ENCODE results near the gene PCED1B. TPM values are rescaled to one million over a fixed set of nuclear protein-coding genes. Genes with fewer than 3 reads are reported as not detected.

Gene PCED1B
- total RNA-seq, 1 experiment from 2014 or later: 0.86 TPM

- POLR2A ChIA-PET: no interaction called here
- no peak overlapping the region for H3K9ac ChIP-seq (ENCODE audit: low read length)
- no peaks in the 10 kb centered on the region for H3K79me2 ChIP-seq (ENCODE audit: insufficient read depth, low read length)
- DNase-seq (ENCODE audit: low read depth, low spot score) (no peak), ATAC-seq (no peak)
- H3K4me2 ChIP-seq (ENCODE audit: low read length): no peak overlapping the region
- RAD21 ChIA-PET (ENCODE audit: low non-redundant PET in 1 of 2, low total read pairs in 2 of 2, uncharacterized antibody in 2 of 2, unreplicated experiment in 2 of 2): no interaction called here
- TF ChIP-seq POLR2A (IDR thresholded peaks at IDR 0.05; ENCODE audit: borderline replicate concordance, extremely low read depth, insufficient read depth, insufficient read length) (no peak), CBX3 (IDR thresholded peaks at IDR 0.05; ENCODE audit: low read depth) (no peak), SIN3A (IDR thresholded peaks at IDR 0.05; ENCODE audit: low read depth) (no peak), CEBPB (IDR thresholded peaks at IDR 0.05; ENCODE audit: low read depth) (no peak), EZH2 (IDR thresholded peaks at IDR 0.05) (no peak), ATF3 (IDR thresholded peaks at IDR 0.05) (no peak), SP1 (IDR thresholded peaks at IDR 0.05; ENCODE audit: low read depth) (no peak), ELF1 (IDR thresholded peaks at IDR 0.05; ENCODE audit: borderline replicate concordance, low read depth) (no peak), RAD21 (IDR thresholded peaks at IDR 0.05; ENCODE audit: low read depth) (no peak), FOSL1 (IDR thresholded peaks at IDR 0.05; ENCODE audit: low read depth) (no peak), JUND (IDR thresholded peaks at IDR 0.05) (no peak), TCF7L2 (IDR thresholded peaks at IDR 0.05; ENCODE audit: borderline replicate concordance, extremely low read depth, insufficient read depth, insufficient read length) (no peak), POLR2AphosphoS5 (IDR thresholded peaks at IDR 0.05; ENCODE audit: low read depth, low read length) (no peak), EGR1 (IDR thresholded peaks at IDR 0.05; ENCODE audit: low read depth) (no peak), SRF (IDR thresholded peaks at IDR 0.05; ENCODE audit: low read depth) (no peak), ZNF274 (IDR thresholded peaks at IDR 0.05; ENCODE audit: low read depth, low read length) (no peak)
- TF ChIP-seq, protein P1, sequence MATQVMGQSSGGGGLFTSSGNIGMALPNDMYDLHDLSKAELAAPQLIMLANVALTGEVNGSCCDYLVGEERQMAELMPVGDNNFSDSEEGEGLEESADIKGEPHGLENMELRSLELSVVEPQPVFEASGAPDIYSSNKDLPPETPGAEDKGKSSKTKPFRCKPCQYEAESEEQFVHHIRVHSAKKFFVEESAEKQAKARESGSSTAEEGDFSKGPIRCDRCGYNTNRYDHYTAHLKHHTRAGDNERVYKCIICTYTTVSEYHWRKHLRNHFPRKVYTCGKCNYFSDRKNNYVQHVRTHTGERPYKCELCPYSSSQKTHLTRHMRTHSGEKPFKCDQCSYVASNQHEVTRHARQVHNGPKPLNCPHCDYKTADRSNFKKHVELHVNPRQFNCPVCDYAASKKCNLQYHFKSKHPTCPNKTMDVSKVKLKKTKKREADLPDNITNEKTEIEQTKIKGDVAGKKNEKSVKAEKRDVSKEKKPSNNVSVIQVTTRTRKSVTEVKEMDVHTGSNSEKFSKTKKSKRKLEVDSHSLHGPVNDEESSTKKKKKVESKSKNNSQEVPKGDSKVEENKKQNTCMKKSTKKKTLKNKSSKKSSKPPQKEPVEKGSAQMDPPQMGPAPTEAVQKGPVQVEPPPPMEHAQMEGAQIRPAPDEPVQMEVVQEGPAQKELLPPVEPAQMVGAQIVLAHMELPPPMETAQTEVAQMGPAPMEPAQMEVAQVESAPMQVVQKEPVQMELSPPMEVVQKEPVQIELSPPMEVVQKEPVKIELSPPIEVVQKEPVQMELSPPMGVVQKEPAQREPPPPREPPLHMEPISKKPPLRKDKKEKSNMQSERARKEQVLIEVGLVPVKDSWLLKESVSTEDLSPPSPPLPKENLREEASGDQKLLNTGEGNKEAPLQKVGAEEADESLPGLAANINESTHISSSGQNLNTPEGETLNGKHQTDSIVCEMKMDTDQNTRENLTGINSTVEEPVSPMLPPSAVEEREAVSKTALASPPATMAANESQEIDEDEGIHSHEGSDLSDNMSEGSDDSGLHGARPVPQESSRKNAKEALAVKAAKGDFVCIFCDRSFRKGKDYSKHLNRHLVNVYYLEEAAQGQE (IDR thresholded peaks at IDR 0.05; ENCODE audit: low read depth): no peak
- TF ChIP-seq, protein P2, sequence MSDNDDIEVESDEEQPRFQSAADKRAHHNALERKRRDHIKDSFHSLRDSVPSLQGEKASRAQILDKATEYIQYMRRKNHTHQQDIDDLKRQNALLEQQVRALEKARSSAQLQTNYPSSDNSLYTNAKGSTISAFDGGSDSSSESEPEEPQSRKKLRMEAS (IDR thresholded peaks at IDR 0.05): no peak
- TF ChIP-seq, protein P3, sequence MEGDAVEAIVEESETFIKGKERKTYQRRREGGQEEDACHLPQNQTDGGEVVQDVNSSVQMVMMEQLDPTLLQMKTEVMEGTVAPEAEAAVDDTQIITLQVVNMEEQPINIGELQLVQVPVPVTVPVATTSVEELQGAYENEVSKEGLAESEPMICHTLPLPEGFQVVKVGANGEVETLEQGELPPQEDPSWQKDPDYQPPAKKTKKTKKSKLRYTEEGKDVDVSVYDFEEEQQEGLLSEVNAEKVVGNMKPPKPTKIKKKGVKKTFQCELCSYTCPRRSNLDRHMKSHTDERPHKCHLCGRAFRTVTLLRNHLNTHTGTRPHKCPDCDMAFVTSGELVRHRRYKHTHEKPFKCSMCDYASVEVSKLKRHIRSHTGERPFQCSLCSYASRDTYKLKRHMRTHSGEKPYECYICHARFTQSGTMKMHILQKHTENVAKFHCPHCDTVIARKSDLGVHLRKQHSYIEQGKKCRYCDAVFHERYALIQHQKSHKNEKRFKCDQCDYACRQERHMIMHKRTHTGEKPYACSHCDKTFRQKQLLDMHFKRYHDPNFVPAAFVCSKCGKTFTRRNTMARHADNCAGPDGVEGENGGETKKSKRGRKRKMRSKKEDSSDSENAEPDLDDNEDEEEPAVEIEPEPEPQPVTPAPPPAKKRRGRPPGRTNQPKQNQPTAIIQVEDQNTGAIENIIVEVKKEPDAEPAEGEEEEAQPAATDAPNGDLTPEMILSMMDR (IDR thresholded peaks at IDR 0.05 in 2 of 3, conservative IDR thresholded peaks at IDR 0.05 in 1 of 3; ENCODE audit: borderline replicate concordance in 1 of 3, insufficient read depth in 1 of 3, low read depth in 2 of 3, low read length in 2 of 3): no peak
- BruUV-seq (replicated peaks): no TSS peak
- H3K9me2 ChIP-seq (ENCODE audit: insufficient read depth): no peaks in the 10 kb centered on the region
- no peaks in the 10 kb centered on the region for H3K27me3 ChIP-seq (ENCODE audit: insufficient read depth, low read length)
- no peaks in the 10 kb centered on the region for H3K36me3 ChIP-seq (ENCODE audit: control insufficient read depth in 1 of 2, insufficient read depth in 2 of 2, low read length in 2 of 2)
- H4K20me1 ChIP-seq (ENCODE audit: insufficient read depth): no peaks in the 10 kb centered on the region
- no peak overlapping the region for H3K27ac ChIP-seq (ENCODE audit: low read depth, low read length)
- no peak overlapping the region for H3K4me3 ChIP-seq (replicated peaks in 1 of 2; ENCODE audit: low read depth in 1 of 2, low read length in 2 of 2)
- H3K4me1 ChIP-seq (ENCODE audit: control insufficient read depth in 1 of 2, insufficient read depth in 2 of 2, low read length in 2 of 2): no peaks in the 10 kb centered on the region
- no peak overlapping the region for H2AFZ ChIP-seq (ENCODE audit: low read depth, low read length, poor library complexity, severe bottlenecking)
- no peaks in the 10 kb centered on the region for H3K9me3 ChIP-seq (ENCODE audit: control insufficient read depth in 1 of 2, insufficient read depth in 1 of 2, low read depth in 1 of 2, low read length in 2 of 2)
- CTCF ChIA-PET: no interaction called here
- intact Hi-C loops (cut with micrococcal nuclease): no loop called here
Observed at GRCh38 chr12:47226199-47226598, 146.8 kb downstream of the PCED1B start.

Measured in HCT116 (cell line).